GM23338 (cell line): ENCODE measurements around the gene RIIAD1. TPM values are rescaled to one million over a fixed set of nuclear protein-coding genes. Genes with fewer than 3 reads are reported as not detected.

ENCODE experiments used
- ATAC-seq: fragments of 200-7000 bp; cut with Tn5 transposase; 3 replicates; pipeline ENCODE4 v1.9.1; 2020
- DNase-seq: peaks from one replicate; pipeline ENCODE4 v3.0.0-alpha.2; 2015; ENCODE audit warnings: low spot score
- H2AFZ ChIP-seq: fragments of 200-600 bp; sonication (generic); 2 replicates; pipeline ENCODE4 v1.8.0; 2016; ENCODE audit warnings: antibody characterized with exemption, mild to moderate bottlenecking, moderate library complexity
- H3F3A ChIP-seq: fragments of 200-600 bp; sonication (generic); replicated peaks from 2 replicates; pipeline ENCODE4 v1.8.0; 2017; ENCODE audit warnings: antibody characterized with exemption, mixed run types, low read depth
- H3K27ac ChIP-seq: fragments of 200-600 bp; sonication (generic); 2 replicates; pipeline ENCODE4 v1.6.1; 2016; ENCODE audit warnings: low read depth
- H3K27me3 ChIP-seq: fragments of 200-600 bp; sonication (generic); 2 replicates; pipeline ENCODE4 v1.8.0; 2016; ENCODE audit warnings: mild to moderate bottlenecking, mixed run types, moderate library complexity; ENCODE audit not compliant: insufficient read depth
- H3K36me3 ChIP-seq: fragments of 200-600 bp; sonication (generic); 2 replicates; pipeline ENCODE4 v1.8.0; 2016; ENCODE audit warnings: mild to moderate bottlenecking; ENCODE audit not compliant: insufficient read depth
- H3K4me1 ChIP-seq: fragments of 200-600 bp; sonication (generic); 2 replicates; pipeline ENCODE4 v1.8.0; 2016; ENCODE audit warnings: mild to moderate bottlenecking, moderate library complexity; ENCODE audit not compliant: insufficient read depth
- H3K4me2 ChIP-seq: fragments of 200-600 bp; sonication (generic); 2 replicates; pipeline ENCODE4 v1.7.1; 2017; ENCODE audit warnings: mixed run types
- H3K4me3 ChIP-seq: fragments of 200-600 bp; sonication (generic); 2 replicates; pipeline ENCODE4 v1.6.1; 2016; ENCODE audit warnings: mixed run types
- H3K79me2 ChIP-seq: fragments of 200-600 bp; sonication (generic); replicated peaks from 2 replicates; pipeline ENCODE4 v1.8.0; 2017; ENCODE audit warnings: mild to moderate bottlenecking; ENCODE audit not compliant: insufficient read depth
- H3K9me2 ChIP-seq: fragments of 200-600 bp; sonication (generic); 2 replicates; pipeline ENCODE4 v1.8.0; 2017; ENCODE audit not compliant: insufficient read depth
- H4K20me1 ChIP-seq: fragments of 200-600 bp; sonication (generic); replicated peaks from 2 replicates; pipeline ENCODE4 v1.8.0; 2017; ENCODE audit warnings: mild to moderate bottlenecking; ENCODE audit not compliant: insufficient read depth
- H3K27ac Mint-ChIP-seq: 2 replicates; pipeline ENCODE4 v1.8.0; 2020; ENCODE audit warnings: inconsistent platforms, mild to moderate bottlenecking, moderate library complexity, mixed read lengths
- H3K27me3 Mint-ChIP-seq: 3 replicates; pipeline ENCODE4 v1.8.0; 2022; ENCODE audit warnings: low read depth, mild to moderate bottlenecking, moderate library complexity, mixed read lengths, inconsistent platforms; ENCODE audit not compliant: insufficient read depth, poor library complexity
- H3K36me3 Mint-ChIP-seq: 3 replicates; pipeline ENCODE4 v1.8.0; 2021; ENCODE audit warnings: low read depth, mild to moderate bottlenecking, inconsistent platforms, moderate library complexity, mixed read lengths
- H3K4me1 Mint-ChIP-seq: 3 replicates; pipeline ENCODE4 v1.8.0; 2020; ENCODE audit warnings: mild to moderate bottlenecking, inconsistent platforms, mixed read lengths
- H3K4me3 Mint-ChIP-seq: 3 replicates; pipeline ENCODE4 v1.8.0; 2021; ENCODE audit warnings: moderate library complexity, mild to moderate bottlenecking, inconsistent platforms, mixed read lengths
- H3K9me3 Mint-ChIP-seq: 3 replicates; pipeline ENCODE4 v1.8.0; 2020; ENCODE audit warnings: moderate library complexity, mild to moderate bottlenecking, inconsistent platforms, mixed read lengths
- CREB1 ChIP-seq: fragments of 250-450 bp; sonication (Bioruptor Pico); IDR thresholded peaks from 2 replicates; pipeline ENCODE4 v1.5.0; 2020; ENCODE audit warnings: low read depth, mild to moderate bottlenecking, moderate library complexity
- EZH2 ChIP-seq: fragments of 200-600 bp; sonication (generic); IDR thresholded peaks from one replicate; pipeline ENCODE4 v1.8.0; 2017; ENCODE audit warnings: antibody characterized with exemption, mild to moderate bottlenecking, low read depth; ENCODE audit not compliant: unreplicated experiment
- EZH2phosphoT487 ChIP-seq: fragments of 200-600 bp; sonication (generic); IDR thresholded peaks from one replicate; pipeline ENCODE4 v1.8.1; 2018; ENCODE audit warnings: antibody characterized with exemption; ENCODE audit not compliant: unreplicated experiment
- JUNB ChIP-seq: IDR thresholded peaks from one replicate; pipeline ENCODE4 v1.6.1; 2016; ENCODE audit warnings: antibody characterized with exemption; ENCODE audit not compliant: unreplicated experiment
- NANOG ChIP-seq: IDR thresholded peaks from 2 replicates; pipeline ENCODE4 v1.6.1; 2016; ENCODE audit warnings: antibody characterized with exemption, borderline replicate concordance
- POLR2AphosphoS5 ChIP-seq: IDR thresholded peaks from 2 replicates; pipeline ENCODE4 v1.6.1; 2016; ENCODE audit warnings: antibody characterized with exemption, low read depth
- STAT1 ChIP-seq: IDR thresholded peaks from one replicate; pipeline ENCODE4 v1.6.1; 2016; ENCODE audit warnings: antibody characterized with exemption; ENCODE audit not compliant: unreplicated experiment
- ZNF114 ChIP-seq: fragments of 250-450 bp; sonication (Bioruptor Pico); IDR thresholded peaks from 2 replicates; pipeline ENCODE4 v1.5.0; 2020; ENCODE audit warnings: mild to moderate bottlenecking, moderate library complexity
- ZNF331 ChIP-seq: fragments of 250-450 bp; sonication (Bioruptor Pico); IDR thresholded peaks from 2 replicates; pipeline ENCODE4 v1.5.0; 2020; ENCODE audit warnings: low read depth, mild to moderate bottlenecking, moderate library complexity
- polyA plus RNA-seq: library from polyadenylated mRNA; unstranded; fragments of >200 nt; fragmentation: Nextera tagmentation; extraction: Ambion mirVana; gene quantifications from 2 replicates; pipeline ENCODE4 v1.2.1, GENCODE V29; 2016
- total RNA-seq: library from RNA; depleted of rRNA; stranded (reverse); fragments of >200 nt; shearing (Covaris generic); gene quantifications from 2 replicates; pipeline ENCODE4 v1.2.3, GENCODE V29; 2014
- TF ChIP-seq, protein P1 (sequence below), 2 experiments: fragments of 200-600 bp in 1 of 2; sonication (generic) in 1 of 2; conservative IDR thresholded peaks; 2 replicates each; pipeline versions ENCODE4 v1.5.1 to v1.6.1; 2016 to 2017; ENCODE audit warnings: antibody characterized with exemption in 2 of 2, low read depth in 2 of 2, mild to moderate bottlenecking in 2 of 2, moderate library complexity in 1 of 2
- TF ChIP-seq, protein P2 (sequence below): IDR thresholded peaks from one replicate; pipeline ENCODE4 v1.6.1; 2018; ENCODE audit warnings: antibody characterized with exemption; ENCODE audit not compliant: unreplicated experiment
- TF ChIP-seq, protein P3 (sequence below): IDR thresholded peaks from 2 replicates; pipeline ENCODE4 v1.6.1; 2016; ENCODE audit warnings: antibody characterized with exemption

The RIIAD1 gene
- total and polyA plus RNA-seq, 2 experiments from 2014 or later = not detected

DNA sequence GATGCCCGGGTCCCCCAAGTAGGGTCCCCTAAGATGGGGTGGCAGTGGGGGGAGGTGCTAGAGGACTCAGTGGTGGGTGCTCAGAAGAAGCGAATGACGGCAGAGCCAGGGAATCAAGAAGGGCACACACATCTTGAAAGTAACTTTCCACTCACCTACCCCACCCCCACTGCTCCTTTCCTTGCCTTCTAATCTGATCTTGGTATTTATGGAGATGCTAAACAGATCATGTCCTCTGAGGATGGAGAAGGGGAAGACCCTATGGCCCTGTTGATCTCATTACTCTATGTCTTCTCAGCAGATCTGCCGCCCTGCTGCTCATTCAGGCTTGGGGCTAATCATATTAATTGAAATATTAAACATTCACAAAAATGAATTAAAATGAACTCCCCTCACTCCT lies 2.7 kb upstream of the RIIAD1 start:
- Mint-ChIP-seq H3K36me3 (no peaks in the 10 kb centered on the region), H3K27me3 (peaks cover 40% of the 10 kb centered on the region), H3K27ac (no peak overlapping the region), H3K4me3 (no peak overlapping the region), H3K9me3 (no peaks in the 10 kb centered on the region), H3K4me1 (peaks cover 33% of the 10 kb centered on the region)
- no peak for DNase-seq
- no peak for TF ChIP-seq NANOG
- TF ChIP-seq, protein P1, sequence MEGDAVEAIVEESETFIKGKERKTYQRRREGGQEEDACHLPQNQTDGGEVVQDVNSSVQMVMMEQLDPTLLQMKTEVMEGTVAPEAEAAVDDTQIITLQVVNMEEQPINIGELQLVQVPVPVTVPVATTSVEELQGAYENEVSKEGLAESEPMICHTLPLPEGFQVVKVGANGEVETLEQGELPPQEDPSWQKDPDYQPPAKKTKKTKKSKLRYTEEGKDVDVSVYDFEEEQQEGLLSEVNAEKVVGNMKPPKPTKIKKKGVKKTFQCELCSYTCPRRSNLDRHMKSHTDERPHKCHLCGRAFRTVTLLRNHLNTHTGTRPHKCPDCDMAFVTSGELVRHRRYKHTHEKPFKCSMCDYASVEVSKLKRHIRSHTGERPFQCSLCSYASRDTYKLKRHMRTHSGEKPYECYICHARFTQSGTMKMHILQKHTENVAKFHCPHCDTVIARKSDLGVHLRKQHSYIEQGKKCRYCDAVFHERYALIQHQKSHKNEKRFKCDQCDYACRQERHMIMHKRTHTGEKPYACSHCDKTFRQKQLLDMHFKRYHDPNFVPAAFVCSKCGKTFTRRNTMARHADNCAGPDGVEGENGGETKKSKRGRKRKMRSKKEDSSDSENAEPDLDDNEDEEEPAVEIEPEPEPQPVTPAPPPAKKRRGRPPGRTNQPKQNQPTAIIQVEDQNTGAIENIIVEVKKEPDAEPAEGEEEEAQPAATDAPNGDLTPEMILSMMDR (conservative IDR thresholded peaks at IDR 0.05; ENCODE audit: low read depth in 2 of 2) = no peak
- no peak for TF ChIP-seq JUNB
- TF ChIP-seq ZNF114 = no peak
- TF ChIP-seq, protein P2, sequence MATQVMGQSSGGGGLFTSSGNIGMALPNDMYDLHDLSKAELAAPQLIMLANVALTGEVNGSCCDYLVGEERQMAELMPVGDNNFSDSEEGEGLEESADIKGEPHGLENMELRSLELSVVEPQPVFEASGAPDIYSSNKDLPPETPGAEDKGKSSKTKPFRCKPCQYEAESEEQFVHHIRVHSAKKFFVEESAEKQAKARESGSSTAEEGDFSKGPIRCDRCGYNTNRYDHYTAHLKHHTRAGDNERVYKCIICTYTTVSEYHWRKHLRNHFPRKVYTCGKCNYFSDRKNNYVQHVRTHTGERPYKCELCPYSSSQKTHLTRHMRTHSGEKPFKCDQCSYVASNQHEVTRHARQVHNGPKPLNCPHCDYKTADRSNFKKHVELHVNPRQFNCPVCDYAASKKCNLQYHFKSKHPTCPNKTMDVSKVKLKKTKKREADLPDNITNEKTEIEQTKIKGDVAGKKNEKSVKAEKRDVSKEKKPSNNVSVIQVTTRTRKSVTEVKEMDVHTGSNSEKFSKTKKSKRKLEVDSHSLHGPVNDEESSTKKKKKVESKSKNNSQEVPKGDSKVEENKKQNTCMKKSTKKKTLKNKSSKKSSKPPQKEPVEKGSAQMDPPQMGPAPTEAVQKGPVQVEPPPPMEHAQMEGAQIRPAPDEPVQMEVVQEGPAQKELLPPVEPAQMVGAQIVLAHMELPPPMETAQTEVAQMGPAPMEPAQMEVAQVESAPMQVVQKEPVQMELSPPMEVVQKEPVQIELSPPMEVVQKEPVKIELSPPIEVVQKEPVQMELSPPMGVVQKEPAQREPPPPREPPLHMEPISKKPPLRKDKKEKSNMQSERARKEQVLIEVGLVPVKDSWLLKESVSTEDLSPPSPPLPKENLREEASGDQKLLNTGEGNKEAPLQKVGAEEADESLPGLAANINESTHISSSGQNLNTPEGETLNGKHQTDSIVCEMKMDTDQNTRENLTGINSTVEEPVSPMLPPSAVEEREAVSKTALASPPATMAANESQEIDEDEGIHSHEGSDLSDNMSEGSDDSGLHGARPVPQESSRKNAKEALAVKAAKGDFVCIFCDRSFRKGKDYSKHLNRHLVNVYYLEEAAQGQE = no peak
- TF ChIP-seq POLR2AphosphoS5 = no peak
- no peak for TF ChIP-seq EZH2phosphoT487
- TF ChIP-seq CREB1 (CRISPR knock-in tag) = no peak
- no peak for TF ChIP-seq ZNF331 (CRISPR knock-in tag)
- no peak for TF ChIP-seq EZH2
- TF ChIP-seq, protein P3, sequence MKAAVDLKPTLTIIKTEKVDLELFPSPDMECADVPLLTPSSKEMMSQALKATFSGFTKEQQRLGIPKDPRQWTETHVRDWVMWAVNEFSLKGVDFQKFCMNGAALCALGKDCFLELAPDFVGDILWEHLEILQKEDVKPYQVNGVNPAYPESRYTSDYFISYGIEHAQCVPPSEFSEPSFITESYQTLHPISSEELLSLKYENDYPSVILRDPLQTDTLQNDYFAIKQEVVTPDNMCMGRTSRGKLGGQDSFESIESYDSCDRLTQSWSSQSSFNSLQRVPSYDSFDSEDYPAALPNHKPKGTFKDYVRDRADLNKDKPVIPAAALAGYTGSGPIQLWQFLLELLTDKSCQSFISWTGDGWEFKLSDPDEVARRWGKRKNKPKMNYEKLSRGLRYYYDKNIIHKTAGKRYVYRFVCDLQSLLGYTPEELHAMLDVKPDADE = no peak
- no peak for TF ChIP-seq STAT1
- Histone ChIP-seq H3K79me2 (no peaks in the 10 kb centered on the region), H3K27ac (no peak overlapping the region), H3K36me3 (no peaks in the 10 kb centered on the region), H3K9me2 (no peaks in the 10 kb centered on the region), H4K20me1 (0 out of 2 replicates have a peak, but pooled peaks cover 2% of the 10 kb centered on the region), H3K4me2 (no peak overlapping the region), H3K4me3 (no peak overlapping the region), H2AFZ (no peak overlapping the region), H3F3A (no peaks in the 10 kb centered on the region), H3K27me3 (peaks cover 62% of the 10 kb centered on the region), H3K4me1 (peaks cover 30% of the 10 kb centered on the region)
- ATAC-seq = no peak
